GM04503 (cell line): ENCODE results near the gene CACTIN.
"Not testable (repeated sequence)": the region's sequence is repeated elsewhere in the genome, so short reads cannot be mapped to it uniquely, and the experiment has no call there.

Experiments
- DNase-seq: peaks from one replicate; pipeline ENCODE4 v3.0.0-alpha.2; 2012; ENCODE audit warnings: low read depth

The CACTIN gene

DNA sequence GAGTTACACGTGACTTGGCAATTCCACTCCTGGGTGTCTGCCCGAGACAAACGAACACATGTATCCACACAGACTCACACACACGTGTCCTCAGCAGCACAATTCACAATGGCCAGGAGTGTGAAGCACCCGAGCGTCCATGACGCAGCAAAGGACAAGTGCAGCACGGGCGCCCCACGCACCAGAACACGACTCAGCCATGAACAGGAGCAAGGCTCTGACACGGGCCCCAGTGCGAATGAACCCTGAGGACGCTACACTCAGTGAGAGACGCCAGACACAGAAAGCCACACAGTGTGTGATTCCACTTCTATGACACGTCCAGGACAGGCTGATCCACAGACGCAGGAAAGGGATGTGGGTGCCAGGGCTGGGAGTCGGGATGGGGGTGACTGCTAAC lies 37.2 kb upstream of the CACTIN start:
- no peak for DNase-seq

DNA sequence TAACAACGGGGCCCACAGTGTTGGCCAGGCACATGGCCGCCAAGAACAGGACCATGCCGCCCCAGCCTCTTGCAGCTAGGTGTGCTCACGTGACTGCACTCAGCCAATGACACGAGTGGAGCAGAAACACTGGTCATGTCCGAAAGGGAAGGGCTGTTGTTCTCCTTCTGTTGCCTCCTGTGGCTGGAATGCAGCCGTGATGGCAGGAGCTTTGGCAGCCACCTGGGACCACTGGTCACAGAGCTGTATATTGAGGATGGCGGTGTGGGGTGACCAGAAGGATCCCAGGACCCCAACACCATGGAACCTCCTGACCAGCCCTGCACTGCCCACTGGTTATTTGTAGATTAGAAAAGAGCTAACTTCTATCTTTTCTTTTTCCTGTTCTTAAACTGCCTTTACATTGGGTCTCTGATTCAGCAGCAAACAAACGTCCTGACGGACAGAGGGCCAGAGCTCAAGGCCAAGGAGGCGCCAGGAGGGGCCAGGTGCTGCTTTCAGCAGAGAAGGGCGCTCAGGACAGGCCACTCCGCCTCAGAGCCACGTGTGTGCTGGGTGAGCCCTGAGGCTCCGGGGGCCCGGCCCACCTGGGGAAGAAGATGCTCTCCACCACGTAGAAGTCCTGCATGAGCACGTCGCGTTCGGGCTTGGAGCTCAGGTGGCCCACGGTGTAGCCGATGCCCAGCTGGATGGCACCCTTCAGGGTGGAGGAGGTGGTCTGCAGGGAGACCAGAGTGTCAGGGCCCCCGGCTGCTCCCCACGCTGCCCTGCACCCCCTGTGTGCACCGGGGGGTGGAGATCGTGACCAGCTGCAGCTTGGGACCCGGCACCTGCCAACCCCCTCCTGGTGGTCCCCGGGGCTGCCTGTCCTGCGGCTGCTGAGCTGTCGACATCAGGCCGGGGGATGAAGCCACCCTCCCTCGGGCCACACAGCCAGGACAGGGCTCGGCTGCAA lies 35.0 kb upstream of the CACTIN start:
- no peak for DNase-seq

DNA sequence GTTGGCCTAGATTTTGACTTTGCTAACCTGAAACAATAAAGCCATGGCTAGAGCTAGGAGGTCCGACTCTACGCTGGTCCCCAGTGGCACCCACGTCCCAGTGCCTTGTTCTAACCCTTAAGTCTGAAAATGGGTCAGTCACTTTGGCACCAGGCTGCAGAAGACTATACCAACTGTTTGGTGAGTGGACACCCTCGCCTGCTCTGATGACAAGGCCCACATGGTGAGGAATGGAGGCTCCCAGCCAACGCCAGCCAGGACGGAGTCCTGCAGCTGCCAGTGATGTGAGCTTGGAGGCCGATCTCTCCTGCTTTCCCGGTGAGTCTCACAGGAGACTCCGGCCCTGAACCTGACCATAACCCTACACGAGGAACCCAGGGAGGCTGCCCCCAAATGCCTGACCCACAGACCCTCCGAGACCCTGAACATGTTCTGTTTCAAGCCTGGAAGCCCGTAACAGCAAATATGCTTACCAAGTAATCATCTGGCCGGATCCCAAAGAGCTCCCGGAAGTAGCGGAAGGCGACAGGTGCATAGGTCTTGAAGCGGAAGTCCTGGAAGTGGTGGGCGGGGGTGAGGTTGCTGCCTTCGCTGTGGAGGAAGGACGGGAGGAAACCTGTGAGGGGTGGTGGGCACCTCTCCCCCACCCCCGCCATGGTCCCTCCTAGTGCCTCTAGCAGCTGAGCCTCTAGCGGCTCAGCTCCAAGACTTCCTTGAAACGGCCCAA lies 34.1 kb upstream of the CACTIN start:
- no peak for DNase-seq

GRCh38 chr19:3659746-3660112 lies 33.1 kb upstream of the CACTIN start:
- no peak for DNase-seq

DNA sequence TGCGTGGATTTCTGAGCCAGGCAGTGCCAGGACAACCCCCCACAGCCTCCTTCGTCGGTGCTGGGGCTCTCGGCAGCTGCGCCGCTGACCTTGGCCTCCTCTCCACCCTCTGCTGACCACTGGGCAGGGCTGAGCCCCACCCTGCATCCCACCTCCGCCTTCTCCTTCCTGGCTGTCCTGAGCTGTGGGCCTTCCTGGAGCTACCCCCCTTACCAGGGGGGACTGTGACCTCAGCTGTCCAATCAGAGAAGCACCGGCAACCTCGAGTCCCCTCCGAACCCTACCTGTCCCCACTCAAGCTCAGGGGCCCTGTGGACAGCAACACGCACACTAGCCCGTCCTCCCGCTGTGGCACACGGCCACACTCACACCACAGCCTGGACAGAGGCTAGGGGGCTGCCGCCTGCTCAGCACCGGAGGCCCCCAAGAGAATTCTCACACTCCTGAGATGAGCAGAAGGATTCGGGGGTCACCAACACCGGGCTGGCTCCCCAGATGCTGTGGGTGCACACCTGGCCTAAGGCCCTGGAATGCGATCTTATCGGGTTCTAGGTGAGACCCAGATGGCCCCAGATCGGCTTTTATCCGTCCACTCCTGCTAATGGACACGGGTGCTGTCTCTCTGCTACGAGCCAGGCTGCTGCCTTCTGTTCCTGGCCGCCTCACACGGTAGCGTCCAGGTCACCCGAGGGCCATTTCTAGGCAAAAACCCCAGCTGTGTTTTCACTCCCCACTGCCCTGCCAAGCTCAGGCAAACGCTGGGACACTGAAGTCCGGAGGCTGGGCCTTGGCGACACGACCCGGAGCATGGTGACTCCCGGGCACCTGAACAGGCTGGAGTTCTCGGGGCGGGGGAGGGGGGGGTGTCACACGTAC lies 32.5 kb upstream of the CACTIN start:
- no peak for DNase-seq

DNA sequence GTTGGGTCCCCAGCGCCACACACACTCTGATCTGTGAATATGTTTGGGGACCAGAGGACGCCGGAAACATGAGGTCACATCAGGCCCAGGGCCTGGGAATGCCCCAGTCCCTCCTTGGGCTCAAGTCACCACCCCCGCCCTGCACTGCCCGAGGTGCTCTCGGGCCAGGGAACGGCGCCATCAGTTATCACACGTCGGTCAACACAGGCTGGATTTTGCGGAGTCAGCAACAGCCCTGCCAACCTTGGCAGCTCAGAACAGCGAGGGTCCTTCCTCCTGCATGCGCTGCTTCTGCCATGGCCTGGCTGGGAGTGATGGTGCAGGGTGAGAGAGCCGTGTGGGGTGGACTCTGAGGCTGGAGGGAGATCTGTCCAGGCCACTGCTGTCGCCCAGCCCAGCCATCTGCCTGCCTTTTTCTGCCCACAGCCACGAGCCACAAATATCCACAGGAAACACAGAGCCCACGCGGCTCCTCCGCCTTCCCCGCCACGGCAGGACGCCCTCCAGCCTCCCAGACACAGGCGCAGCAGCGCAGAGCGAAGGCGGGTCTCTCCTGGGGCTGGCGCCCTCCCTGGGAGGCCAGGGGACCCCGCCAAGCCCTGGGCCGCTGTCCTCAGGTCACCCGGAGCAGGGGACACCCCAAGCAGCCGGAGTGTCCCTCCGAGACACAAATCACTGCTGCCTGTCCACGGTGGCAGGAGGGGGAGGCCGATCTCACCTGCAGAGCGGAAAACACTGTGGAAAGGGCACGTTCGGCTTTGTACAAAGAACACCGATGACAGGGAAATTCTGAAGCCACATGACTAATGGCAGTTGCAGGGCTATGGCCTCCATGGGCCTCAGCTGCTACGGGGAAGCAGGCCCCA lies 31.6 kb upstream of the CACTIN start:
- DNase-seq, result no peak

- DNase-seq, result no peak
Observed at GRCh38 chr19:3657395-3657769, 30.8 kb upstream of the CACTIN start.

DNA sequence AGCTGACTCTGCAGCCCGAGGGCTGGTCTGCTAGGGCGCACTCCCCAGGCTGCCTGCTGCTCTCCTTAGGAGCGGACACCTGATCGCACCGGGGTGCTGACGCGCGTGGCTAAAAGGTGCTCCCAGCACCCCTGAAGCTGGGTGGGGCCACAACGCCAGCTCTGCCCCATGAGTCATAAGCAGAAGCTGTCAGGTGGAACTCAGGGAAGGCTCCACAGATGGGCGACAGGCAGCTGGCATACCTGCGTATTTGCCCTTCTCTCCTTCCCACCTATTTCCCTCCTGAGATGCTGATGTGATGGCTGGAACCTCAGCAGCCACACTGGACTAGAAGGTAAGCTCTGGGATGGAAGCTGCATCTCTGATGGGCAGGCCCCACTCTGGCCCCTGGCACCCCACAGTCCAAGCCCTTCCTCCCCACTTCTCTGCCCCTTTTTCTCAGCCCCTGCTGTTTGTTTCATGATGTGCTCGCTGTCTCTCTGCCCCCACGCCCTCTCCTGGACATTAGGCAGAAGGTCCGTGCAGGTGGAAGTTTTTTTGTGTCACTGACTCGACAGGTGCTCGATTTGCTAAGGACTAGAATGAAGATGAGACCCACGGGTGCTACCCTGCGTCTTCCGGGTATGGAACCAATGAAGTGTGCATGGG lies 30.3 kb upstream of the CACTIN start:
- DNase-seq, result no peak

GRCh38 chr19:3656073-3656746 lies 29.6 kb upstream of the CACTIN start:
- peak; percentile 42 for DNase-seq

GRCh38 chr19:3655402-3656072 lies 28.9 kb upstream of the CACTIN start:
- DNase-seq, result peak; percentile 76

DNA sequence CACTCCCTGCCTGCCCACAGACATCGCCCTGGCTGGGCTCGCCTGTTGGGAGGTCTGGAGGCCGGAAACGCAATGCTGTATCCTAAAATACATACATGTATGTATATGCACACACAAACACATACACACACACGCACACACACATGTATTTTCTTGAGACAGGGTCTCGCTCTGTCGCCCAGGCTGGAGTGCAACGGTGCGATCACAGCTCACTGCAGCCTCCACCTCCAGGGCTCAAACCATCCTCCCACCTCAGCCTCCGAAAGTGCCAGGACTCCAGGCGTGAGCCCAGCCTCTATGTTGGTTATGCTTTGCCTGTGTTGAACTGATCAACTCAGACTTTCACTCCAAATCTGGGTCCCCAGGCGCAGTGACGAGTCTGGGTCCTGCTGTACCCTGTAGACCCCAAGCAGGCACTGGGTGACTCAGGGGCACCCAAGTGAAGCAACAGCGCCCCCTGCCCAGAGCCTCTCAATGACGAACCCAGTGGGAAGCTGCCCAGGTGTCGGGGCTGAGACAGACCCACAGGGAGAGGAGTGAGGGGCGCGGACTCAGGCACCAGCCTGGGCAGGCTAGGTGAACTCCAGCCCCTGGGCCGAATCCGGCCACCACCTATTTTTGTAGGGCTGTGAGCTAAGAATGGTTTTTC lies 27.4 kb upstream of the CACTIN start:
- DNase-seq, result no peak

DNA sequence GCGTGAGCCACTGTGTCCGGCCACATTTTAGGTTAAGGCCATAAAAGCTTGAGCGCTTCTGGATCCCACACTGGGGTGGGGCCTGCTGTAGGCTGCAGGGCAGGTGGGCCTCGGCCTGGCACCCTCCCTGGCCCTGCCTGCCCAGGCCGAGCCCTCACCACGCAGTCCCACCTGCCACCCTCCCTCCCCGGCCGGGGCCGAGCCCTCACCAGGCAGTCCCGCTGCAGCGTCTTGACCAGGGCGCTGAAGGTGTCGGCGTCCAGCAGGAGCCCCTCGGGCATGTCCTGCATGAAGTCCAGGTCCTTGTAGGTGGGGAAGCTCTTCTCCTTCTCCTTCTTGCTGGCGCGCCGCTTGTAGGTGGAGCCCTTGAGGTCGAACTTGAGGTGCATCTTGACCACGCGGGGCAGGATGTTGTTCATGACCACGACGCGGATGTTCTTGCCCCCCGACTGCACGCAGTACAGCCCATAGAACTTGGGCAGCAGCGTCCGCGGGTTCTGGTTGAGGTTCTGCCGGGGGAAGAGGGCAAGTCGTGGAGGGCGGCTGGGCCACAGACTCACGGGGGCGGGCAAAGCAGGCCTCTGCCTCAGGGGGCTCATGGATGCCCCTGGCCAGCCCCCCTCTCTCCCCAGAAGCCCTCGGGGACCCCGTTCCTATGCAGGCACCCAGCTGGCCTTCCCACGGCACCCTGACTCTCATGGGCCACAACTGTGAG lies 26.6 kb upstream of the CACTIN start:
- DNase-seq, result no peak

GRCh38 chr19:3652422-3652821 lies 25.8 kb upstream of the CACTIN start:
- DNase-seq, result no peak

DNA sequence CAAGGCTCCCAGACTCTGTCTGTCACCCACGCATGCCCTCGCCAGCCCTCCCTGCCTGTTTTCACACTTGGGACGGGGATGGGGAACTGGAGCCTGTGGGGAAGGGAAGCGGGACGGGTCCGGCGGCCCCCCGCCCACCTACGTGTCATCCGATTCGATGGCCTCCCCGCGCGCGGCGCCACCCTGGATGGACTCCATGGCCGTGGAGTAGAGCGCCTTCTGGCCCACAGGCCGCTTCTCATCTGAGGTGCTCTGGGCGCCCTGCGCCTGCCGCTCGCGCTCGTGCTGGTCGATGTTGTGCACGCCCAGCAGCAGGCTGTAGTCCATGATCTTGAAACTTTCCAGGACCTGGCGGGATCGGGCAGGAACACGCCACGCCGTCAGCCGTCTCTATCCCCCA lies 25.1 kb upstream of the CACTIN start:
- no peak for DNase-seq

- no peak for DNase-seq
Observed at GRCh38 chr19:3649888-3650287, 23.3 kb upstream of the CACTIN start.

DNA sequence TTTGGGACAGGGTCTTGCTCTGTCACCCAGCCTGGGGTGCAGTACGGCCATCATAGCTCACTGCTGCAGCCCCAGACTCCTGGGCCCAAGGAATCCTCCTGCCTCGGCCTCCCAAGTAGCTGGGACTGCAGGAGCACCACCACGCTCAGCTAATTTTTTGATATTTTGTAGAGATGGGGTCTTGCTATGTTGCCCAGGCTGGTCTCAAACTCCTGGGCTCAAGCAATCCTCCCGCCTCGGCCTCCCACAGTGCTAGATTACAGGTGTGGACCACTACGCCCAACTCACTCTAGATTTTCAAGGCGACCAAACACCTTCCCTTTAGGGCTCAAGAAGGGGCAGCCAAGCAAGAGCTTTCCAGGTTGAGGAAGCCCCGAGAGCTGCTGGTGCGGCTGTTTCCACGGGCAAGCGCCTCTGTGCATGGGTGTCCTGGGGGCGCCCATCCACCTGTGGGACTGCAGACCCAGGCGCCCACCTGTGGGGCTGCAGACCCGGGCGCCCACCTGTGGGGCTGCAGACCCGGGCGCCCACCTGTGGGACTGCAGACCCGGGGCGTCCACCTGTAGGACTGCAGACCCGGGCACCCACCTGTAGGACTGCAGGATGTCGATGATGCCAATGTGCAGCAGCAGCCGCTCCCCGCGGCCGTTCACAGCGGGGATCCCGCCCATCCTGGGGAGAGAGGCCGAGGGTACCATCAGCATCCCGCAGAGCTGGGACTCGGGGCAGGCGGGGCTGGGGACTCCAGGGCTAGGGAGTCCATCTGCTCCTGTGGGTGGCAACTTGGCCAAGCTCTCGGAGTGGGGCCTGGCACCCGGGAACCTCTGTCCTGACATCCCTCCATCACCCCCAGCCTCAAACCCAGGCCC lies 21.7 kb upstream of the CACTIN start:
- no peak for DNase-seq

- not testable (repeated sequence) for DNase-seq
Observed at GRCh38 chr19:3647102-3647501, 20.5 kb upstream of the CACTIN start.
